Peyer's patch (tissue), 4 donors: ENCODE results near the gene MED22.

Source experiments
- CTCF ChIP-seq, 6 experiments: fragments of 450-650 bp in 4 of 6; fragments of 200-600 bp in 2 of 6; sonication (generic) in 1 of 6; IDR thresholded peaks; one replicate each; pipeline ENCODE4 v1.5.1; 2017 to 2019; ENCODE audit warnings: antibody characterized with exemption in 6 of 6, mild to moderate bottlenecking in 3 of 6, moderate library complexity in 1 of 6
- POLR2A ChIP-seq, 2 donors: fragments of 450-650 bp; IDR thresholded peaks; one replicate each; pipeline ENCODE4 v1.5.1; 2017; ENCODE audit warnings: antibody characterized with exemption in 2 of 2, mild to moderate bottlenecking in 2 of 2, moderate library complexity in 2 of 2

DNA sequence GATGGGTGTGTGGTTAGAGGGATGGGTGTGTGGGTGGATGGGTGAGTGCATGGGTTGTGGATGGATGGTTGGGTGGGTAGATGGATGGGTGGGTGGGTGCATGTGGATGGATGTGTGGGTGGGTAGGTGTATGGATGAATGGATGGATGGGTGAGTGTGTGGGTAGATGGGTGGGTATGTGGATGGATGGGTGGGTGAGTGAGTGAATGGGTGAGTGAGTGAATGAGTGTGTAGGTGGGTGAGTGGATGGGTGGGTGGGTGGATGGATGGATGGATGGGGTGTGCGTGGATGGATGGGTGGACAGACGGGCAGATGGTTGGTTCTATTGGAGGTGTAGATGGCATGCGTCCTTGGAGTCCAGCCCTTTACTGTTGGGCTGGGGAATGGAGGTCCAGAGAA is 45.5 kb upstream of the MED22 start:
- no peak for TF ChIP-seq POLR2A (IDR thresholded peaks at IDR 0.05)
- TF ChIP-seq CTCF (IDR thresholded peaks at IDR 0.05), result no peak
